Parathyroid adenoma (tissue), 2 donors: Measurements from ENCODE around the gene CDC123.

ENCODE experiments used
- H2AFZ ChIP-seq: fragments of 300-600 bp; sonication (generic); one replicate; pipeline ENCODE4 v1.7.0; 2017; ENCODE audit warnings: antibody characterized with exemption, mild to moderate bottlenecking
- H3K27ac ChIP-seq: fragments of 300-600 bp; sonication (generic); one replicate; pipeline ENCODE4 v1.7.0; 2017
- H3K27me3 ChIP-seq: fragments of 300-600 bp; sonication (generic); one replicate; pipeline ENCODE4 v1.7.0; 2017; ENCODE audit warnings: low read length; ENCODE audit not compliant: control insufficient read depth, insufficient read depth
- H3K36me3 ChIP-seq: fragments of 300-600 bp; sonication (generic); one replicate; pipeline ENCODE4 v1.7.0; 2017; ENCODE audit warnings: low read length; ENCODE audit not compliant: control insufficient read depth, insufficient read depth
- H3K4me1 ChIP-seq: fragments of 300-600 bp; sonication (generic); one replicate; pipeline ENCODE4 v1.7.0; 2017; ENCODE audit warnings: control low read depth
- H3K4me2 ChIP-seq: fragments of 300-600 bp; sonication (generic); one replicate; pipeline ENCODE4 v1.7.0; 2017; ENCODE audit warnings: low read length
- H3K4me3 ChIP-seq: fragments of 300-600 bp; sonication (generic); one replicate; pipeline ENCODE4 v1.7.0; 2017; ENCODE audit warnings: low read depth, low read length
- H3K79me2 ChIP-seq: fragments of 300-600 bp; sonication (generic); one replicate; pipeline ENCODE4 v1.7.0; 2017; ENCODE audit warnings: control low read depth
- H3K9ac ChIP-seq: fragments of 300-600 bp; sonication (generic); one replicate; pipeline ENCODE4 v1.7.0; 2017; ENCODE audit warnings: mild to moderate bottlenecking
- H3K9me3 ChIP-seq: fragments of 300-600 bp; sonication (generic); one replicate; pipeline ENCODE4 v1.7.0; 2017; ENCODE audit warnings: low read length; ENCODE audit not compliant: control insufficient read depth
- CTCF ChIP-seq: fragments of 300-600 bp; sonication (generic); IDR thresholded peaks from one replicate; pipeline ENCODE4 v1.7.0; 2017; ENCODE audit warnings: antibody characterized with exemption, mild to moderate bottlenecking
- donor health status: primary hyperparathyroidism.

The CDC123 gene

GRCh38 chr10:12180221-12180974, 15.6 kb upstream of the CDC123 start:
- Histone ChIP-seq H2AFZ (no peak overlapping the region), H3K9ac (no peak overlapping the region), H3K4me3 (no peak overlapping the region), H3K36me3 (no peaks in the 10 kb centered on the region), H3K4me2 (no peak overlapping the region), H3K9me3 (no peaks in the 10 kb centered on the region), H3K27ac (no peak overlapping the region), H3K27me3 (no peaks in the 10 kb centered on the region), H3K4me1 (no peaks in the 10 kb centered on the region), H3K79me2 (no peaks in the 10 kb centered on the region)
- TF ChIP-seq CTCF, result no peak

GRCh38 chr10:12181065-12181775, 14.8 kb upstream of the CDC123 start:
- H3K9me3 ChIP-seq, result no peaks in the 10 kb centered on the region
- TF ChIP-seq CTCF, result no peak
- no peak overlapping the region for H3K27ac ChIP-seq
- no peaks in the 10 kb centered on the region for H3K36me3 ChIP-seq
- no peaks in the 10 kb centered on the region for H3K79me2 ChIP-seq
- no peaks in the 10 kb centered on the region for H3K27me3 ChIP-seq
- no peak overlapping the region for H3K9ac ChIP-seq
- no peaks in the 10 kb centered on the region for H3K4me1 ChIP-seq
- H3K4me3 ChIP-seq, result no peak overlapping the region
- no peak overlapping the region for H3K4me2 ChIP-seq
- H2AFZ ChIP-seq, result no peak overlapping the region

- no peaks in the 10 kb centered on the region for H3K9me3 ChIP-seq
- H3K4me3 ChIP-seq, result no peak overlapping the region
- no peaks in the 10 kb centered on the region for H3K36me3 ChIP-seq
- no peak overlapping the region for H3K27ac ChIP-seq
- no peaks in the 10 kb centered on the region for H3K79me2 ChIP-seq
- TF ChIP-seq CTCF, result no peak
- H3K4me2 ChIP-seq, result no peak overlapping the region
- H2AFZ ChIP-seq, result no peak overlapping the region
- H3K9ac ChIP-seq, result no peak overlapping the region
- no peaks in the 10 kb centered on the region for H3K4me1 ChIP-seq
- H3K27me3 ChIP-seq, result no peaks in the 10 kb centered on the region
Observed at GRCh38 chr10:12184165-12184564, 11.8 kb upstream of the CDC123 start.

GRCh38 chr10:12186323-12186722, 9.7 kb upstream of the CDC123 start:
- no peak overlapping the region for H3K27ac ChIP-seq
- no peaks in the 10 kb centered on the region for H3K4me1 ChIP-seq
- no peaks in the 10 kb centered on the region for H3K9me3 ChIP-seq
- H3K36me3 ChIP-seq, result no peaks in the 10 kb centered on the region
- H3K4me3 ChIP-seq, result no peak overlapping the region
- no peak overlapping the region for H3K9ac ChIP-seq
- peaks cover 11% of the 10 kb centered on the region for H3K79me2 ChIP-seq
- no peaks in the 10 kb centered on the region for H3K27me3 ChIP-seq
- H3K4me2 ChIP-seq, result no peak overlapping the region
- no peak for TF ChIP-seq CTCF
- no peak overlapping the region for H2AFZ ChIP-seq
